GM12874 (cell line): Measurements from ENCODE around the gene CHST14.

Experiments
- CTCF ChIP-seq: IDR thresholded peaks from 2 replicates; pipeline ENCODE4 v1.5.1; 2011; ENCODE audit warnings: low read depth, mild to moderate bottlenecking, control low read depth, low read length, moderate library complexity; ENCODE audit not compliant: insufficient read depth

CHST14 gene

DNA sequence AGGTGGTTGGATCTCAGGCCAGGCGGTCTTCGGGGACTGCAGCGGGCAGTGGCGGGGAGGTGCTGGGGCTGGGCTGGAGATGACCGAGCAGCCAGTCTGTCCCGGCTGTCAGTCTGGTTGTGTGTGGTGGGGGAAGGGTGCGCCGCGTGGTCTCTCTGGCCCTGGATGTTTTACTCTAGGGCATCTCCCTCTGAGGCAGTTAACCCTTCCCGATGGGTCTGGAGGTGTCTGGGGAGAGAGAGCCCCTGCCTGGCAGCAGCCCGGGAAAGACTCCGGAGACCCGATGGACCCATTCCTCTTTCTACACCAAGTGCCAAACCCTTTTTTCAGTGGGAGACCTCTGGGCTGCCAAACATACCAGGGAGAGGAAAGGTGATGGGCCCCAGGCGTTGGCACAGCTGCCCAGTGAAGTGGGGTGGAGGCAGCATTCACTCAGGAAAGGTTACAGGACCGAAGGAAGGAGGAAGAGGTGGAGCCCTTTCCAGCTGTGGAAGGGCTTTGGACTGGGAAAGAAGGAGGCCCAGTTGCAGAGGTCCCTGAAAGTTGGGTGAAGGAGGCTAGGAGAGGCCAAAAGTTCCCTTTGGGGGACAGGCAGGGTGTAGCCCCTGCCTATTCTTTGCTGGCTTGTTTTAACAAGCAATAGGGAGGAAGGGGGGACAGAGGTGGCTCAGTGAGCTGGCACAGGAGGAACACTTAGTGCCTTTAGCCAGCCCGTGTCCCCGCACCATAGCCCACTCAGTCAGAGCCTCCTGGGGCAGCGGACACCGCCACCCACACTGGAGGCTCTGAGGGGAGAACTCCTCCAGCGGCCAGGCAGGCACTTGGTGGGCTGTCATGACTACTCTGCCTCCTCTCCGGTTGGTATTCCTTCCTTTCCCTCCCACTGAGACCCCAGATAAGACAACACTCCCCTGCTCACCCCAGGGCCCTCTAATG lies 32.8 kb upstream of the CHST14 start:
- no peak for TF ChIP-seq CTCF

DNA sequence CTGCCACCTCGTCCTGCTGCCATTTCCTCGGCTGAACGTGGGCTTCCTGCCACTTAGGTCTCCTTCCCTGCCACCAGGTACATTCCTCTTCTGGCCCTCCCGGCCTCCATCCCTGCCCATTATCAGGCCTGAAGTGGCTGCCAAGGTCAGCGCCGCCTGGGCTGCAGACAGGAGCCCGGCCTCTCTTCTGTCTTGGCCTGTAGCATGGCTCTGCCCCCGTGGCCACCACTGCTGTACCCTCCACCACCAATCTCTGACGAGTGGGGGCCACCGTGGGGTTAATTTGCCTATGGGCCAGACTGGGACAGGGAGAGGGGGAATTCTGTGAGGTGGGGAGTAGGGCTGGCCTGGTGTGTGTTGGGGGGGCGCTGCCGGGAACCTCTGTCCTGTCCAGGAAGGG lies 32.1 kb upstream of the CHST14 start:
- no peak for TF ChIP-seq CTCF

- no peak for TF ChIP-seq CTCF
Measured at GRCh38 chr15:40439461-40439959, 31.3 kb upstream of the CHST14 start.

GRCh38 chr15:40439960-40440742 lies 30.6 kb upstream of the CHST14 start:
- TF ChIP-seq CTCF, result no peak

GRCh38 chr15:40440743-40441564 lies 29.8 kb upstream of the CHST14 start, which contains the start of gene BAHD1:
BAHD1 (plus strand) TSS chr15:40440953; CDS start chr15:40458465, 17,512 bp downstream.
- TF ChIP-seq CTCF, result peak; percentile 16; the same call in 1 of the 2 replicates

DNA sequence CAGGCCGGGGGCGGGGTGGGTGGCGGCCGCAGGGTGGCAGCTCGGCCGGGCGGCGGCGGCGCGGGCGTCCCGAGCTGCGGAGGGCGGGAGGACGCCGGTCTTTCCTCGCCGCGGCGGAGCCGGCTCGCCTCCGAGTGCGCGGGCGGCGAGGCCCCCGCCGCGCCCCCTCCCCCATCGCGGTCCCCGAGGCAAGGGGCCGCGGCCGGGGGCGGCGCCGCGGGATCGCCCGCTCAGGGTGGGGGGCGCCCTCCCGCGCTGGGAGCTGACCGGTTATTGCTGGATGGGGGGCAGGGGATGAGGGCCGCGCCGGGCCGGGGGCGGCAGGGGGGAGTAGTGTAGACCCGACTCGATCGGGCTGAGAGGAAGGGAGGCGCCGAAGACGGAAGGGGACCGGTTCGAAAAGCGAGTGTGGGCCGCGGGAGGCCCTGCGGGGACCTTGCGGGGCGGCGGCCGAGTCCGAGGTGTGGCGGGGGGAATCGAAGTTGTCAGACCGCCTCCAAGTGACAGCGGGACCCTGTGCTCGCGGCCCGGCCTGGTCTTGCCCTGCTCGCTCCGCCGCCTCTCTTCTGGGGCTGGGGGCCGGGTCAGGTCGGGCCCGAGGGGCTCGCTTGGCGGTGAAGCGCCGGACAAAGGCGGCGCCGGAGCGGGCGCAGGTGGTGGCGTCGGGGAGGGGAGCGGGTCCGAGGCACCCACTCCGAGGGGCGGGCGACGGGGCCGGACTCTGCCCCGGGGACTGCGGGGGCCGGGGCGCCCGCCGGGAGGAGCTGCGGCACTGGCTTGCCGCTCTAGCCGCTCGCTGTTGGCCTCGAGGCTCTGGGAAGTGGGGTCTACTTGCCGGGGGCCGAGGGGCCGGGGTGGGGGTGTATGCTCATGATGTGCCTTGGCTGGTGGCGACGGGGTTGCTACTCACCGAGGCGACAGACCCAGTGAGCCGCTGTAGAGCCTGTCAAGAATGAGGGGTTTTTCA lies 28.9 kb upstream of the CHST14 start:
- 0 out of 2 replicates have a peak, but pooled peaks have one; percentile 22 for TF ChIP-seq CTCF
